ENCODE data around the gene MAGI1.

DNA sequence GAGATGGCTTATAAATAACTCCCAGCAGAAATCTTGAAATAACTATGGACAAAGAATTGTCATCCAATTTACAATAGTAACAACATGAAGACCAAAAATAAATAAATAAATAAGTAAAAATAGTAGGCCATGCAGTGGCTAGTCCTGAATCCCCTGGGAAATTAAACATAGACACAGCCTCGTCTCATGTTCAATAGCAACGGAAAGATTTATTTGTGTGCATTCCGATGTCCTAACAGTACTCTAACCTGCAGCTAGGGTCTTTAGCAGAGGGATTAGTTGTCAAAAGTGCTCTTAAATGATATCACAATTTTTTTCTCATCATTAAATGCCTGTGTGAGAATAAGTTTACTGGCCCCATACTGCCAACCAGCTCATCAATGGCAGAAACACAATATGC lies 474.2 kb downstream of the MAGI1 start:
- TF ChIP-seq GATA2 (IDR thresholded peaks at IDR 0.05; ENCODE audit: low read depth, low read length): no peak
- TF ChIP-seq GATA3 (IDR thresholded peaks at IDR 0.05; ENCODE audit: low read depth, low read length): no peak

Data from SH-SY5Y (cell line).